Activated B cell treated with CpG ODN at 0.5 μM for 24 hours (primary cell): ENCODE measurements around the gene TBCCD1. TPM values are rescaled to one million over a fixed set of nuclear protein-coding genes. Genes with fewer than 3 reads are reported as not detected.

ENCODE experiments used
- ATAC-seq: fragments of 200-7000 bp; cut with Tn5 transposase; one replicate; pipeline ENCODE4 v1.10.0; 2021; ENCODE audit warnings: low read depth, mild to moderate bottlenecking, moderate library complexity
- CTCF ChIA-PET: fragments of 350-600 bp; sonication (Branson Sonifier 250); formaldehyde crosslinking; loops from one replicate; lab custom pipeline; 2021; ENCODE audit warnings: antibody characterized with exemption; lab: Charles Lee
- POLR2A ChIA-PET: fragments of 350-600 bp; sonication (Branson Sonifier 250); formaldehyde crosslinking; loops from one replicate; lab custom pipeline; 2021; ENCODE audit warnings: antibody characterized with exemption; lab: Charles Lee
- DNase-seq: peaks from one replicate; pipeline ENCODE4 v3.0.0; 2022
- H3K27ac Mint-ChIP-seq: one replicate; pipeline ENCODE4 v1.8.0; 2020; ENCODE audit warnings: mixed read lengths
- H3K27me3 Mint-ChIP-seq: one replicate; pipeline ENCODE4 v1.8.0; 2021; ENCODE audit warnings: mixed read lengths
- H3K36me3 Mint-ChIP-seq: one replicate; pipeline ENCODE4 v1.8.0; 2021; ENCODE audit warnings: low read depth, mixed read lengths
- H3K4me1 Mint-ChIP-seq: one replicate; pipeline ENCODE4 v1.8.0; 2021; ENCODE audit warnings: mixed read lengths
- H3K4me3 Mint-ChIP-seq: one replicate; pipeline ENCODE4 v1.8.0; 2020; ENCODE audit warnings: mild to moderate bottlenecking, mixed read lengths
- H3K9me3 Mint-ChIP-seq: one replicate; pipeline ENCODE4 v1.8.0; 2020; ENCODE audit warnings: mixed read lengths
- intact Hi-C: fragments of 100-400 bp; cut with micrococcal nuclease; formaldehyde crosslinking; loops from one replicate; pipeline ENCODE4 v1.15.1; 2024
- total RNA-seq: library from RNA; stranded (reverse); gene quantifications from 2 replicates; pipeline ENCODE4 v1.2.3, GENCODE V29; 2022
- TF ChIP-seq, protein P1 (sequence below): fragments of 200-600 bp; IDR thresholded peaks from one replicate; pipeline ENCODE4 v1.8.0; 2022; ENCODE audit warnings: antibody characterized with exemption, mild to moderate bottlenecking

Gene TBCCD1
- total RNA-seq, 1 donor from 2014 or later = 15.4 TPM

DNA sequence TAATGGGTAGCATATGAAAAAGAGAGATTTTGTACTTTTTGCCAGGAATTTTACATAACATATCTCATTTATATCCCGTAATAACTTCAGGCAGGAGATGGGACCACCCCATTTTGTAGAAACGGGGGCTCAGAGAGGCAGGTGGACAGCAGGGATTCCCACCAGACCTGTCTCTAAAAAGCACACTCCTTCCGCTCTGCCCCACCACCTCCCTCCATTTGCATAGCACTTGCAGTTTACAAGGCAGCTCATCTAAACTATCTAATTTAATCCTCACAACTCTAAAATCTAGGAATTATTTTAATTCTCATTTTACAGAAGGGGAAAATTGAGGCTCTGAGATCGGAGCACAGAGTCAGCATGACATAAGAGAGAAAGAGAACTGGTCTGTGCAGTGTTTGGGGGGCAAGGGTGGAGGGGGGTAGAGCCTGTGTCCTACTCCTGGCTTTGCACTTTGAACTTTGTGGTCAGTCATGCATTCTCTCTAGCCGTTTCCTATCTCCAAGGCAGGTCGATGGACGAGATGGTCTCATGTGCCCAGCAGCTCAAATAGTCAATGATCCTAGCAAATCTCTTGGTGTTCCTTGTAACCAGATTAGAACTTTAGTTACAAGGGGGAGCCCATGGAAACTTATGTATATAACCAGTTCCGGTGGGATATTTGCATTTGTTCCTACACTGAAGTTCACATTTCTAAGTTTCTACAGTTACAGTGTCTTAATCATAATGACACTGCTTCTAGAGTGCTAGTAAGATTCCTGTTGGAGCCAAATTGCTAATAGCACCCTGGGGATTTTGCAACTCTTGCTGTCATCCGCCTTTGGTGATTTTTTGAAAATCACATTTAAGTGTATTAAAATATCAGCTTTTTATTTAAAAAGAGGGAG is 41.5 kb downstream of the TBCCD1 start:
- TF ChIP-seq, protein P1, sequence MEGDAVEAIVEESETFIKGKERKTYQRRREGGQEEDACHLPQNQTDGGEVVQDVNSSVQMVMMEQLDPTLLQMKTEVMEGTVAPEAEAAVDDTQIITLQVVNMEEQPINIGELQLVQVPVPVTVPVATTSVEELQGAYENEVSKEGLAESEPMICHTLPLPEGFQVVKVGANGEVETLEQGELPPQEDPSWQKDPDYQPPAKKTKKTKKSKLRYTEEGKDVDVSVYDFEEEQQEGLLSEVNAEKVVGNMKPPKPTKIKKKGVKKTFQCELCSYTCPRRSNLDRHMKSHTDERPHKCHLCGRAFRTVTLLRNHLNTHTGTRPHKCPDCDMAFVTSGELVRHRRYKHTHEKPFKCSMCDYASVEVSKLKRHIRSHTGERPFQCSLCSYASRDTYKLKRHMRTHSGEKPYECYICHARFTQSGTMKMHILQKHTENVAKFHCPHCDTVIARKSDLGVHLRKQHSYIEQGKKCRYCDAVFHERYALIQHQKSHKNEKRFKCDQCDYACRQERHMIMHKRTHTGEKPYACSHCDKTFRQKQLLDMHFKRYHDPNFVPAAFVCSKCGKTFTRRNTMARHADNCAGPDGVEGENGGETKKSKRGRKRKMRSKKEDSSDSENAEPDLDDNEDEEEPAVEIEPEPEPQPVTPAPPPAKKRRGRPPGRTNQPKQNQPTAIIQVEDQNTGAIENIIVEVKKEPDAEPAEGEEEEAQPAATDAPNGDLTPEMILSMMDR = no peak
- Mint-ChIP-seq H3K36me3 (no peaks in the 10 kb centered on the region), H3K27me3 (peaks cover 2% of the 10 kb centered on the region), H3K4me3 (peak overlapping the region; percentile 55), H3K9me3 (no peaks in the 10 kb centered on the region), H3K27ac (peak overlapping the region; percentile 86), H3K4me1 (peaks cover 85% of the 10 kb centered on the region)
- intact Hi-C loops = loop anchor here (1.0 to 2.0 kb wide), 3 partner anchors 9 to 45 kb away; partner anchors contain the start of gene DNAJB11
- ChIA-PET POLR2A (interaction anchor here (0.6 to 2.0 kb wide), 6 partner anchors 8 to 588 kb away, joined by 3 to 10 read pairs (median 4); partner anchors contain the start of gene TRA2B), CTCF (interaction anchor here (0.9 to 5.7 kb wide), 5 partner anchors 8 to 270 kb away, joined by 3 to 46 read pairs (median 5); no protein-coding TSS in a partner anchor)
- DNase-seq (no peak), ATAC-seq (peak; percentile 20)

DNA sequence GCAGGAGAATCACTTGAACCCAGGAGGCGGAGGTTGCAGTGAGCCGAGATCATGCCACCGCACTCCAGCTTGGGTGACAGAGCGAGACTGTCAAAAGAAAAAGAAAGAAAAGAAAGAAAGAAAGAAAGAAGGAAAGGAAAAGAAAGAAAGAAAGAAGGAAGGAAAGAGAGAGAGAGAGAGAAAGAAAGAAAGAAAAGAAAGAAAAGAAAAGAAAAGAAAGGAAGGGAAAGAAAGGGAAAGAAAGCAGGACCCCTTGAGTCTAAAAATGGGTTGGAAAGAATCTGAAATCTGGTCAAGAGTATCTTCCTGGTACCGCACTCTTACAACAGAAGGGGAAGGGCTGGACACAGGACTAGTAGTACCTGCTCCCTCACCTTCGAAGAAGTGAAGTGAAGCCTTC is 42.5 kb downstream of the TBCCD1 start:
- H3K4me3 Mint-ChIP-seq = no peak overlapping the region
- intact Hi-C loops = no loop called here
- POLR2A ChIA-PET = interaction anchor here (0.7 to 1.0 kb wide), 2 partner anchors 13 to 628 kb away, joined by 3 to 15 read pairs; no protein-coding TSS in a partner anchor
- H3K27me3 Mint-ChIP-seq = peaks cover 2% of the 10 kb centered on the region
- peaks cover 87% of the 10 kb centered on the region for H3K4me1 Mint-ChIP-seq
- DNase-seq = no peak
- CTCF ChIA-PET = interaction anchor here (5.7 kb wide), 1 partner anchor 15 kb away, joined by 46 read pairs; no protein-coding TSS in a partner anchor
- no peak overlapping the region for H3K27ac Mint-ChIP-seq
- no peaks in the 10 kb centered on the region for H3K36me3 Mint-ChIP-seq
- H3K9me3 Mint-ChIP-seq = no peaks in the 10 kb centered on the region
- TF ChIP-seq, protein P1 = no peak
- ATAC-seq = no peak

DNA sequence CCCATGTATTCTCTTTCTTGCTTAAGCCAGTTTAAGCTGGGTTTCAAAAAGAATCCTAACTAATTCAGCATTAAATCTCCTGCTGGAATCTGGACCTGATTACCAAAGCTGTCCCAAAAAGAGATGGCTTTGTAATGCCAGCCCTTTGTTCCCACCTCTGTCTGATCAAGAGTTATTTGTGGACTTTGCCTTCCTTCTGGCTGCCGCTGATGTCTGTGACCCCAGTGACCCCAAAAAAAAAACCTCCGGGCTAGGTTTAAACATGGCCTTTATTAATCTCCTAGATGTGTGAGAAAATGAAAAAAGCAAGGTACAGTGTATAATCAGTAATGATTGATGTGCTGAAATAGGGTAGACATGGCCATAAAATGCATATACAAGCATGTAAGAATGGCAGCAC is 43.7 kb downstream of the TBCCD1 start:
- intact Hi-C loops = no loop called here
- no peaks in the 10 kb centered on the region for H3K9me3 Mint-ChIP-seq
- peaks cover 87% of the 10 kb centered on the region for H3K4me1 Mint-ChIP-seq
- TF ChIP-seq, protein P1 = no peak
- H3K36me3 Mint-ChIP-seq = no peaks in the 10 kb centered on the region
- ChIA-PET POLR2A (interaction anchor here (1.3 kb wide), 1 partner anchor 9 kb away, joined by 4 read pairs; no protein-coding TSS in a partner anchor), CTCF (no interaction called here)
- no peak overlapping the region for H3K27ac Mint-ChIP-seq
- DNase-seq (no peak), ATAC-seq (no peak)
- H3K4me3 Mint-ChIP-seq = no peak overlapping the region
- no peaks in the 10 kb centered on the region for H3K27me3 Mint-ChIP-seq

DNA sequence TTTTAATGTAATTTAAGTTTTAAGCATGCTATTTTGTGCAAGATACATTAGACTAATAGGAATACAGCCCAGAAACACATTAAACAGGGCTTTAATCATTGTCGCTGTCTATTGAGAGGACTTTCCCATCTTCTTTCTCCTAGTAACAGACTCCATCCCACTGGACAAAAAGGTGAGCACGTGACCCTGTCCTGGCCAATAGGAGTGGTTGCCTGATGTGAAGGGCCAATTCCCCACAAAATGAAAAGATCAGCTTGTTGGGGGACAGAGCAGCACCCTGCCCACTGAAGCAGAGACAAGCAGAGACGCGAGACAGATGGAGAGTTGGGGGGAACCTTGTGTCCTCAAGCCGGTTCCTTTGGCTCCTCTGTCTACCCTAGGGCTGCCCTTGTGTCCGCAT is 44.1 kb downstream of the TBCCD1 start:
- Mint-ChIP-seq H3K36me3 (no peaks in the 10 kb centered on the region), H3K27me3 (no peaks in the 10 kb centered on the region), H3K27ac (peak overlapping the region; percentile 50), H3K4me1 (peaks cover 87% of the 10 kb centered on the region), H3K4me3 (no peak overlapping the region), H3K9me3 (no peaks in the 10 kb centered on the region)
- DNase-seq (no peak), ATAC-seq (no peak)
- TF ChIP-seq, protein P1 = no peak
- ChIA-PET CTCF (no interaction called here), POLR2A (interaction anchor here (1.3 kb wide), 1 partner anchor 10 kb away, joined by 4 read pairs; no protein-coding TSS in a partner anchor)
- intact Hi-C loops = no loop called here
